HepG2 (cell line): ENCODE measurements around the gene TMEM185B. TPM values are rescaled to one million over a fixed set of nuclear protein-coding genes. Genes with fewer than 3 reads are reported as not detected.

Source experiments
- PRDM10 ChIP-seq: sonication (generic); formaldehyde crosslinking; IDR thresholded peaks from 2 replicates; pipeline ENCODE4 v1.4.0; 2020; ENCODE audit warnings: low read depth, missing genetic modification reagents
- PREB ChIP-seq: sonication (generic); formaldehyde crosslinking; IDR thresholded peaks from 2 replicates; pipeline ENCODE4 v1.4.0; 2020; ENCODE audit warnings: missing genetic modification reagents
- RELA ChIP-seq: sonication (generic); formaldehyde crosslinking; IDR thresholded peaks from 2 replicates; pipeline ENCODE4 v1.4.0; 2020; ENCODE audit warnings: missing genetic modification reagents
- ZNF33B ChIP-seq: sonication (generic); formaldehyde crosslinking; IDR thresholded peaks from 2 replicates; pipeline ENCODE4 v1.5.1; 2020; ENCODE audit warnings: mild to moderate bottlenecking, missing genetic modification reagents
- ZNF879 ChIP-seq: sonication (generic); formaldehyde crosslinking; IDR thresholded peaks from 2 replicates; pipeline ENCODE4 v1.8.1; 2023; ENCODE audit warnings: missing genetic modification reagents
- ZNF891 ChIP-seq: sonication (generic); formaldehyde crosslinking; IDR thresholded peaks from 2 replicates; pipeline ENCODE4 v1.5.0; 2020; ENCODE audit warnings: mild to moderate bottlenecking, missing genetic modification reagents
- ZSCAN29 ChIP-seq: sonication (generic); formaldehyde crosslinking; conservative IDR thresholded peaks from 2 replicates; pipeline ENCODE4 v1.4.0; 2020; ENCODE audit warnings: mild to moderate bottlenecking, missing genetic modification reagents
- polyA plus RNA-seq, 8 experiments: library from polyadenylated mRNA; depleted of rRNA in 3 of 8; stranded (reverse) in 7 of 8; unstranded in 1 of 8; fragments of >200 nt; fragmentation: Illumina TruSeq in 4 of 8; extraction: Trizol in 4 of 8; gene quantifications; 2 replicates each; pipeline versions ENCODE4 v1.2.1 to v1.2.3, GENCODE V29; 2011 to 2016; ENCODE audit warnings: low read depth in 4 of 8, missing spikeins in 1 of 8, mixed read lengths in 1 of 8; ENCODE audit not compliant: insufficient read depth in 1 of 8
- total RNA-seq, 5 experiments: library from RNA; depleted of rRNA; stranded (reverse); fragments of >200 nt; fragmentation: Illumina TruSeq; extraction: Trizol; gene quantifications; 2 replicates each; pipeline ENCODE4 v1.2.3, GENCODE V29; 2016; ENCODE audit warnings: low read depth in 1 of 5

TMEM185B gene
- total and polyA plus RNA-seq, 2 of the 13 experiments (the other 11 are each of a cell fraction or from before 2014, with no cell fraction given), result 5.6 to 7.0 TPM

GRCh38 chr2:120246546-120247300 is 23.5 kb upstream of the TMEM185B start (continued):
- TF ChIP-seq PRDM10 (CRISPR knock-in tag) (no peak), ZSCAN29 (CRISPR knock-in tag) (no peak), RELA (CRISPR knock-in tag) (no peak), PREB (CRISPR knock-in tag) (no peak), ZNF33B (CRISPR knock-in tag) (no peak), ZNF879 (CRISPR knock-in tag) (no peak), ZNF891 (CRISPR knock-in tag) (no peak)
